GM18502 (cell line): Measurements from ENCODE around the gene GCNT4.
"Not testable (repeated sequence)": the region's sequence is repeated elsewhere in the genome, so short reads cannot be mapped to it uniquely, and the experiment has no call there.

Experiments used
- ATAC-seq: cut with Tn5 transposase; IDR thresholded peaks from one replicate; pipeline ENCODE4 v1.9.1; 2021; ENCODE audit warnings: mild to moderate bottlenecking; ENCODE audit not compliant: unreplicated experiment, poor library complexity

Gene GCNT4

GRCh38 chr5:75052192-75053053 lies at the start of gene GCNT4:
Gene GCNT4 (minus strand): TSS chr5:75052558. CDS start chr5:75030037, 22,521 bp downstream.
- peak; percentile 31 for ATAC-seq

GRCh38 chr5:75095956-75096355 lies 43.6 kb upstream of the GCNT4 start:
- ATAC-seq: not testable (repeated sequence)

GRCh38 chr5:75091597-75091996 lies 39.2 kb upstream of the GCNT4 start:
- ATAC-seq: no peak

GRCh38 chr5:75089662-75090061 lies 37.3 kb upstream of the GCNT4 start:
- no peak for ATAC-seq

GRCh38 chr5:75089137-75089536 lies 36.8 kb upstream of the GCNT4 start:
- ATAC-seq: no peak

GRCh38 chr5:75088648-75089047 lies 36.3 kb upstream of the GCNT4 start:
- ATAC-seq: no peak

- no peak for ATAC-seq
Measured at GRCh38 chr5:75081510-75081909, 29.2 kb upstream of the GCNT4 start.

GRCh38 chr5:75079346-75079745 lies 27.0 kb upstream of the GCNT4 start:
- ATAC-seq: not testable (repeated sequence)

- ATAC-seq: no peak
Measured at GRCh38 chr5:75078027-75078426, 25.7 kb upstream of the GCNT4 start.

GRCh38 chr5:75072061-75072460 lies 19.7 kb upstream of the GCNT4 start:
- ATAC-seq: no peak

GRCh38 chr5:75071100-75071499 lies 18.7 kb upstream of the GCNT4 start:
- ATAC-seq: no peak

GRCh38 chr5:75067434-75067833 lies 15.1 kb upstream of the GCNT4 start:
- no peak for ATAC-seq

- ATAC-seq: peak; percentile 58
Measured at GRCh38 chr5:75062925-75063531, 10.7 kb upstream of the GCNT4 start.

- no peak for ATAC-seq
Measured at GRCh38 chr5:75059912-75060545, 7.7 kb upstream of the GCNT4 start.

- no peak for ATAC-seq
Measured at GRCh38 chr5:75058986-75059535, 6.7 kb upstream of the GCNT4 start.

GRCh38 chr5:75057561-75057960 lies 5.2 kb upstream of the GCNT4 start:
- no peak for ATAC-seq

- ATAC-seq: no peak
Measured at GRCh38 chr5:75055727-75056144, 3.4 kb upstream of the GCNT4 start.

- ATAC-seq: no peak
Measured at GRCh38 chr5:75054134-75054930, 2.0 kb upstream of the GCNT4 start.

GRCh38 chr5:75053304-75054133 lies 1.2 kb upstream of the GCNT4 start:
- ATAC-seq: peak; percentile 38

- ATAC-seq: peak; percentile 18
Measured at GRCh38 chr5:75053054-75053303, 621 bp upstream of the GCNT4 start.
